Activated CD4-positive, CD25-positive, alpha-beta regulatory T cell treated with anti-CD3 and anti-CD28 coated beads, Interleukin-2, amount 50 U/mL, for 16 hours (primary cell): ENCODE data around the gene POR.
"Not testable (repeated sequence)": the region's sequence is repeated elsewhere in the genome, so short reads cannot be mapped to it uniquely, and the experiment has no call there.

Experiments
- DNase-seq: peaks from one replicate; pipeline ENCODE4 v3.0.0-alpha.2; 2020; ENCODE audit warnings: low read depth, low spot score

Gene POR

GRCh38 chr7:76023002-76023401 is 108.0 kb downstream of the POR start:
- no peak for DNase-seq

- DNase-seq = not testable (repeated sequence)
Observed at GRCh38 chr7:76029682-76030081, 114.7 kb downstream of the POR start.

- no peak for DNase-seq
Observed at GRCh38 chr7:76031964-76032363, 117.0 kb downstream of the POR start.
